ENCODE data around the gene GPATCH2. TPM values are rescaled to one million over a fixed set of nuclear protein-coding genes. Genes with fewer than 3 reads are reported as not detected.

GPATCH2 gene
- total RNA-seq, 1 donor from 2014 or later, result 10.7 TPM

DNA sequence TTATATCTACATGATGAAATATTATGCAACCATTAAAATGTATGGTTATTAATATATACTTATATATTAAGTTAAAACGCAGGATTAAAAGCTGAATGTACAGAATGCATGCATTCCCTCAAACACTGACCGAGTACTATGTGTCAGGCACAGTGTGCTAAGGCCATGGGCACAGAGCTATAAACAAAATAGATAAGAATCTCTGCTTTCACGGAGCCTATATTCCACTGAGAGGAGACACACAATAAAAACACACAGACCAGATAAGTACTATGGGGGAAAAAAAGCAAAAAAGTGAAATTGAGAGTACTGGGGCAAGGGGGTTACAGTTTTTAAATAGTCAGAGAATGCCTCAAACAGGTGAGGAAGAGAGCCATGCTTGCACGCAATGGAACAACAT is 62.7 kb downstream of the GPATCH2 start:
- no peaks in the 10 kb centered on the region for H3K36me3 Mint-ChIP-seq (ENCODE audit: low read depth)
- intact Hi-C loops (cut with micrococcal nuclease), result no loop called here
- H3K9me3 Mint-ChIP-seq, result no peaks in the 10 kb centered on the region
- H3K27me3 Mint-ChIP-seq (ENCODE audit: low read depth), result no peaks in the 10 kb centered on the region
- no peak overlapping the region for H3K4me3 Mint-ChIP-seq (ENCODE audit: low read depth)
- DNase-seq (ENCODE audit: low spot score), result no peak
- no peaks in the 10 kb centered on the region for H3K4me1 Mint-ChIP-seq (ENCODE audit: low read depth)
- H3K27ac Mint-ChIP-seq, result no peak overlapping the region

DNA sequence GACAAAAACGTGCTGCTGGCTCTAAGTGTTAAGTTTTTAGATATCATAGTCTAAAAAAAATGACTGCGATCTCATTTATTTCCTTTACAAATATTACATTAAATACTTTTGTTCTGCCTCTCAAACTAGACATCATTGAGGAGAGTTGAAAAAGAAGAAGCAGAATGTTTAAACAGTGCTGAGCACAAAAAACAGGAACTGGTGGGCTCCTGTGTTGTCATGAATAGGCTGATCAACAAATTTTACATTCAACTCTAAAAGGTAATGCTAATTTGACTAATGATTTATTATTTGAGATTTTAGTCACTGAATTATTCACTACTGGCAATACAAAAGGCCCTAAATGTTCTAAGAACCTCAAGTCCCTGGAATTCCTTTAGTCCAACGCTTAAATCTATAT is 66.1 kb downstream of the GPATCH2 start:
- no peaks in the 10 kb centered on the region for H3K27me3 Mint-ChIP-seq (ENCODE audit: low read depth)
- H3K9me3 Mint-ChIP-seq, result no peaks in the 10 kb centered on the region
- H3K27ac Mint-ChIP-seq, result no peak overlapping the region
- no peak overlapping the region for H3K4me3 Mint-ChIP-seq (ENCODE audit: low read depth)
- no peak for DNase-seq (ENCODE audit: low spot score)
- intact Hi-C loops (cut with micrococcal nuclease), result no loop called here
- H3K36me3 Mint-ChIP-seq (ENCODE audit: low read depth), result no peaks in the 10 kb centered on the region
- no peaks in the 10 kb centered on the region for H3K4me1 Mint-ChIP-seq (ENCODE audit: low read depth)

DNA sequence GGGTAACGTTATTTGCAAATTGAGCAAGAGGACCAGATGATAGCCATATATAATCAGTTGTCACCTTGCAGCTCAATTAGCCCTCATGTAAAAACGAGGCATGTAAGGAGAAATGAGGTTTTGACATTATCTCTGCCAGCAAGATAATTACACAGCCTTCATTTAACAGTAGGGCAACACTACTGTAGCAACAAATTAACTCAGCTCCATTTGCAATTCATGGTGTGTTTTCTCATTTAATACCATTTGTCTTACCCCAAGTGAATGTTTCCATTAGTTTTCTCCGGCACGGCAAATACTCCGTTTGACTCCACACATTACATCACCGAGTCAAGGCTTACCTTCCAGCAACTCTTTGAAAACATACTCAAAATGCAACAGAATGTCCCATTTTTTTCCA is 66.7 kb downstream of the GPATCH2 start:
- no peaks in the 10 kb centered on the region for H3K9me3 Mint-ChIP-seq

DNA sequence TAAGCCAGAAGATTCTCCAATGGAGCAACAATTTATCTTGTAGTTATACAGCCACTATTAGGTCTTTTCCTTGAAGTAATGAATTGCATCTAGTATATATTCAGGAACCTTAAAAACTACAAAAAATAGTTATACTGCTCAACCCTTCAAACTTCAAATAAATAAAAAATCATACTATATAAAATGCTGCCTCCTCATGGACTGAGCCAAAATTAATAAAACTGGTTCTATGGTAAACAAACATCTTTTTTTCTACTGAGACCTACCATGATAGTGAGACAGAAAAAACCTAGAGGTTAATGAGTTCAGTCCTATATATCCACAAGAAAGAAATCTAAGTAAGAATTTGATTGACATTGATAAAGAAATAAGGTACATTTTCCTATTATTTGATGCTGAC is 67.7 kb downstream of the GPATCH2 start:
- intact Hi-C loops (cut with micrococcal nuclease), result no loop called here
- Mint-ChIP-seq H3K36me3 (ENCODE audit: low read depth) (no peaks in the 10 kb centered on the region), H3K4me1 (ENCODE audit: low read depth) (no peaks in the 10 kb centered on the region), H3K27me3 (ENCODE audit: low read depth) (no peaks in the 10 kb centered on the region), H3K4me3 (ENCODE audit: low read depth) (no peak overlapping the region), H3K9me3 (no peaks in the 10 kb centered on the region), H3K27ac (no peak overlapping the region)
- no peak for DNase-seq (ENCODE audit: low spot score)

More for the DNA sequence above, 66.7 kb downstream of the GPATCH2 start:
- intact Hi-C loops (cut with micrococcal nuclease), result no loop called here
- no peaks in the 10 kb centered on the region for H3K36me3 Mint-ChIP-seq (ENCODE audit: low read depth)
- no peak for DNase-seq (ENCODE audit: low spot score)
- H3K27me3 Mint-ChIP-seq (ENCODE audit: low read depth), result no peaks in the 10 kb centered on the region
- H3K4me1 Mint-ChIP-seq (ENCODE audit: low read depth), result no peaks in the 10 kb centered on the region
- no peak overlapping the region for H3K27ac Mint-ChIP-seq
- H3K4me3 Mint-ChIP-seq (ENCODE audit: low read depth), result no peak overlapping the region

DNA sequence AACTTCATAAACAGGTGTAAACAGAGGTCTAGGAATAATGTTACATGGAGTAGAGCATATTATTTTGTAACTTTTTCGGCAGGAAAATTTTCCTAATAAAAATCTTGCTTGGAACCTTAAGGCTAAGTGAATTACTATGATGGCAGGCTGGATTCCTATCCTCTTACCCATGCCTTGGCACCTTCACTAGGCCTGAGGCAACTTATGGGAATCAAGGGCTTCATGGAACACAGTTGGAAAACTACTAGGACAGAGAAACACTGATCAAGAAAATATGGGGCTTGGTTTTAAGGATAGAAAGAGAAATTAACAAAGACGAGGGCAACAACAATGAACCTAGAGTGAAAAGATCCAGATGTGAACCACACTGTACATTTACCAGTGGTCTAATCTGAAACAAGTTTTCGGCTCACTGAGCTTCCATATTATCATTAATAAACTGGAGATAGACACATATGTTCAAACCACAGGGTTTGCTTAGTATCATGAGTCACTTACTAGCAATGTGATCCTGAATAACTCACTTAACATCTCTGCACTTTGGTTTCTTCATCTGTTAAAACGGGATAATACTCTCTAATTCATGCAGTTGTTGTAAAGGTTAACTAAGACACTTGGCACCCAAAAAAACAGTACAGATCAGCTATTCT is 68.5 kb downstream of the GPATCH2 start:
- no peaks in the 10 kb centered on the region for H3K36me3 Mint-ChIP-seq (ENCODE audit: low read depth)
- no peak overlapping the region for H3K27ac Mint-ChIP-seq
- no peak for DNase-seq (ENCODE audit: low spot score)
- no peaks in the 10 kb centered on the region for H3K9me3 Mint-ChIP-seq
- no peaks in the 10 kb centered on the region for H3K4me1 Mint-ChIP-seq (ENCODE audit: low read depth)
- intact Hi-C loops (cut with micrococcal nuclease), result no loop called here
- no peaks in the 10 kb centered on the region for H3K27me3 Mint-ChIP-seq (ENCODE audit: low read depth)
- no peak overlapping the region for H3K4me3 Mint-ChIP-seq (ENCODE audit: low read depth)

DNA sequence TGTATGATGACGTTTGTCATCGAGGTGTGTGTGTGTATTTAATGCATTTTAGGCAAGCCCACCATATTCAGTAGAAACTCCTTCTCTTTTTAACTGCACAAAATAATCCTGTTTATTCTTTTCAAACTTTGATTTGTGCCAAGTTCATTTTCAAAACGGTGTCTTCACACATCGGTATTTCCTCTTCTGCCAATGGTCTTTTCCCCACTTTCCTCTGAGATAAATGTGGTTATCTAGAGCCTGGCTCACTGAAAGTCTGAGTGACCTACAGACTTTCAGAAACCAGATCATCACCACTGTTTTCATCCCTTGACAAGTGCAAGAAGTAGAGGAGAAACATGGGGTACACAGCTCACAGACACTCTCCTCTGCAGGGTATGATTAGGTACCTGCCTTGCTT is 69.4 kb downstream of the GPATCH2 start:
- no peak overlapping the region for H3K4me3 Mint-ChIP-seq (ENCODE audit: low read depth)
- H3K27ac Mint-ChIP-seq, result no peak overlapping the region
- no peak for DNase-seq (ENCODE audit: low spot score)
- intact Hi-C loops (cut with micrococcal nuclease), result no loop called here
- no peaks in the 10 kb centered on the region for H3K36me3 Mint-ChIP-seq (ENCODE audit: low read depth)
- H3K4me1 Mint-ChIP-seq (ENCODE audit: low read depth), result no peaks in the 10 kb centered on the region
- H3K9me3 Mint-ChIP-seq, result no peaks in the 10 kb centered on the region
- H3K27me3 Mint-ChIP-seq (ENCODE audit: low read depth), result no peaks in the 10 kb centered on the region

DNA sequence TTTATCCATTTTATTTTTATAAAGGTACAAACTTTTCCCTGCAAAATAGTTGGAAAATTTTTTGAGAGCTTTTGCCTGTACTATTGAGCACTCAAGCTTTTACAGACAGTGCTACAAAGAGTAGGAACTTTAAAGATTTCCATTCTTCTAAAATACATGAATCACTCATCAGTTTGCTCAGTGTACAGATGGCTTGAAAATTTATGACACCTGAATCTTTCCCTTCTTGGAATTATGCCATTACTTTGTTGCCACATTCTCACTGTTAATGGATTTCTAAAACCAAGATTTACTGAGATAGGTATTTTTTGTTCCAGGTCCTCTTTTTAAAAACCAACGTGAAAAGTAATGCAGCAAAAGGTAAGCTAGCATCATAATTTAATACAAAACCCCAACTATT is 76.0 kb downstream of the GPATCH2 start:
- Mint-ChIP-seq H3K4me1 (ENCODE audit: low read depth) (no peaks in the 10 kb centered on the region), H3K27ac (no peak overlapping the region), H3K27me3 (ENCODE audit: low read depth) (no peaks in the 10 kb centered on the region), H3K9me3 (no peaks in the 10 kb centered on the region), H3K4me3 (ENCODE audit: low read depth) (no peak overlapping the region), H3K36me3 (ENCODE audit: low read depth) (no peaks in the 10 kb centered on the region)
- intact Hi-C loops (cut with micrococcal nuclease), result no loop called here
- no peak for DNase-seq (ENCODE audit: low spot score)

DNA sequence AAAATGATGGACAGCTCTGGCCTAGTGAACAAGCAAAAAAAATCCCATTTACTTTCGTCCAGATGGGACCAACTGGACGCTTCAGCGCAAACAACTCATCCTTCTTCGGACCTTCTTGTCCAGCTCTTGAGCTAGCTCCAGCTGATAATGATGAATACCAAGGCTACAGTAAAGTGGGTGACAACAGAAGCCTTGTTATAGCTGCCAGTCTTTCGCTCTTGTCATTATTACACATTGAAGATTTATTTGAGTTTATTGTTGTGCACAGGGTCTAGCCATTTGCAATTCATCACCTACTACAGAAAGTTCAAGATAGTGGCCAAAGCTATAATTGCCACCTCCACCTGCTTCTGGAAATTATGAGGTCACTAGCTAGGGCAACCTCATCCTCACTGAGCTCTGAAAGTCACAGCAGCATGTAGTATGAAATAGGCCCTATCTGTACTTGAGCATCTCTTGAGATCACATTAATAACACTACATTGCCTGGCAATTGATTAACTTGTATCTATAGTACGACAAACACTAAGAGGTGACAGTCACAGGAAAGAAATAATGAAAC is 76.9 kb downstream of the GPATCH2 start:
- Mint-ChIP-seq H3K4me1 (ENCODE audit: low read depth) (no peaks in the 10 kb centered on the region), H3K36me3 (ENCODE audit: low read depth) (no peaks in the 10 kb centered on the region), H3K27ac (no peak overlapping the region), H3K9me3 (no peaks in the 10 kb centered on the region), H3K27me3 (ENCODE audit: low read depth) (no peaks in the 10 kb centered on the region), H3K4me3 (ENCODE audit: low read depth) (no peak overlapping the region)
- DNase-seq (ENCODE audit: low spot score), result no peak
- intact Hi-C loops (cut with micrococcal nuclease), result no loop called here

DNA sequence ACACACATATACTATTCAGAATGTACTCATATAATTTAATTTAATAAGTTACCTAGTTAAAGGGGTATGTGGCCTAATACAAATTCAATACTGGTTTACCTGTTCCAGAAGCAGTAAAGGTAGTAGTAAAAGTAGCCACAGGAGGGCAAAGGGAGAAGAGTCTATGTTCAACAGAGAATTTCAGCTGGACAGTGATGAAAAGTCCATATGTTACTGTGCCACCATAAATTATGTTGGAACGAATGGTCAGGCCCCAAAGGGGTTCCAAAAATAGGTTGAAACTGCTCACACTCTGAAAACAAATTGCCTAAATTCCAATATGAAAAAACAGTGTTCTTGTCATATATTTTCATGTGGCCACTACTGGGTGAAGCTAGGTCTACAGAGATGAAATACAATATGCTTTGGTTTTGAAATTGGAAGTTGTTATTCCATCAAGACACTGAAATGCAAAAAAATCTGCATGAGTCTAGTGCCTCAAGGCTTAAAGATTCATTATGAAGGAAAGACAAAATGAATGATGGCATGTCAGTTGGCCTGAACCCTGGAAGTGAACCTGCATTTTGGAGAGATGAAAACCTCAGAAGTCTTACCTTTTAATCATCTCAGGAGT is 78.4 kb downstream of the GPATCH2 start:
- intact Hi-C loops (cut with micrococcal nuclease), result no loop called here
- H3K9me3 Mint-ChIP-seq, result peaks cover 6% of the 10 kb centered on the region
- H3K4me1 Mint-ChIP-seq (ENCODE audit: low read depth), result no peaks in the 10 kb centered on the region
- no peak overlapping the region for H3K4me3 Mint-ChIP-seq (ENCODE audit: low read depth)
- H3K27ac Mint-ChIP-seq, result no peak overlapping the region
- H3K27me3 Mint-ChIP-seq (ENCODE audit: low read depth), result no peaks in the 10 kb centered on the region
- no peak for DNase-seq (ENCODE audit: low spot score)
- H3K36me3 Mint-ChIP-seq (ENCODE audit: low read depth), result peaks cover 4% of the 10 kb centered on the region

DNA sequence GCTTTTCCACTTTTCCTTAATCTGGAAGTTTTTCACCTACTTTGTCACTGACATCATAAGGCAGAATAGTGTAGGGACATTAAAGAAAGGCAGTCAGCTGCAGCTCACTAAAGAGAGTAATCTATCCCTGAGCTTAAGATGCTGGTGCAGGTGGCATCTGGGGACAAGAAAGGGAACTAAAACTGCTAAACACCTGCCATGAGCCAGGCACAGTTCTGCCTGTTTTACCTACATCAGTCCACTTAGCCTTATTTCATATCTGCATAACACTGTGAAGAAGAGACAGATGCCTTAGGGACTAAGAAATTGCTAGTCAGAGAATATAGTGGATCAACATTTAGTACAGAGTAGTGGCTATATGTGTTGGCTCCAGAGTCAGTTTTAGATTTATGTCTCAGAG is 88.1 kb downstream of the GPATCH2 start:
- Mint-ChIP-seq H3K4me1 (ENCODE audit: low read depth) (no peaks in the 10 kb centered on the region), H3K9me3 (peaks cover 11% of the 10 kb centered on the region), H3K36me3 (ENCODE audit: low read depth) (peaks cover 2% of the 10 kb centered on the region), H3K27ac (no peak overlapping the region), H3K27me3 (ENCODE audit: low read depth) (no peaks in the 10 kb centered on the region), H3K4me3 (ENCODE audit: low read depth) (no peak overlapping the region)
- intact Hi-C loops (cut with micrococcal nuclease), result no loop called here
- DNase-seq (ENCODE audit: low spot score), result no peak

DNA sequence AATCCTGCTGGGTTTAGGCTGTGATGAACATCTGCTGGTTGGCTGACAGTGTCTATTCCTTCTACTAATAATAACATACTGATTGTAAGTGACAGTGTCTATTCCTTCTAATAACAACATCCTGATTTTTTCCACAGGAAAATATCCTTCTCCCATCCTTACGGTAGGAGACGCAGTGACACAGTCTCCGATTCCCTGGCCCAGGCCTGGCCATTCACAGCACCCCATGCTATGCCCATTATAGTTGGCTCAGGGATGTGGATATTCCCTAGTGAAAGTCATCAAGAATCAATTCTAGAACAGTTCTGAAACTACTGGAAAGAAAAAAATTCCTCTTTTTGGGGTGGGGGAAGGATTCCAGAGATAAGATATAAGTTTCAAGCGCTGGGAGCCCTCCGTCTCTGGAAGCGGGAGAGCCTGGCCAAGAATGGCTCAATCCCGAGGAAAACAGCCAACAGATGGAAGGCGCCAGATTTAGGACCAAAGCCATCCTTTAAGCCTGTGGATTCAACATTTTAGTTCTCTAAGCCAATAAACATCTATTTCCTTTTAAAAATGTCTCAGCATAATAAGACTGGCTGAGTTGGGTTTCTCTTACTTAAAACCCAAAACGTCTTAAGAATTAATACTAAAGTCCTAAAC is 88.6 kb downstream of the GPATCH2 start:
- Mint-ChIP-seq H3K36me3 (ENCODE audit: low read depth) (no peaks in the 10 kb centered on the region), H3K4me1 (ENCODE audit: low read depth) (no peaks in the 10 kb centered on the region), H3K27me3 (ENCODE audit: low read depth) (no peaks in the 10 kb centered on the region), H3K4me3 (ENCODE audit: low read depth) (no peak overlapping the region), H3K27ac (no peak overlapping the region), H3K9me3 (peaks cover 6% of the 10 kb centered on the region)
- intact Hi-C loops (cut with micrococcal nuclease), result no loop called here
- no peak for DNase-seq (ENCODE audit: low spot score)

DNA sequence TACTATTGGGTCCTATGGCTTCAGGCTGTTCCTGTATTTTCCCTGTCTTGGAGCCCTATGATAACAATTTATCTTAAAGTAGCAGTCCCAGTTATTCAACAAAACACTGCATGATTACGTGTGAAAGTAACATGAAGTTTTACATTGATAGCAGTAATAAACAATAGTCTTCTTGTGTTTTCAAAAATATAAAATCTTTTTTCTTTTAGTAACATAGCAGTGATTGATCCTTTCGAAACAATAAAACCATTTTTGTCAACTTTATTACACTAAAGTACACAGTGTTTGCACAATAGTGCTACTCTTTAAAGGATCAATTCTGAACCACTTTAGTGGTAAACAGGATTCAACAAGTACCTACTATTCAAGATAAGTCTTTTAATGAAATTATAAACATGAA is 90.6 kb downstream of the GPATCH2 start:
- H3K9me3 Mint-ChIP-seq, result no peaks in the 10 kb centered on the region
- intact Hi-C loops (cut with micrococcal nuclease), result no loop called here
- H3K4me1 Mint-ChIP-seq (ENCODE audit: low read depth), result no peaks in the 10 kb centered on the region
- H3K4me3 Mint-ChIP-seq (ENCODE audit: low read depth), result no peak overlapping the region
- no peaks in the 10 kb centered on the region for H3K36me3 Mint-ChIP-seq (ENCODE audit: low read depth)
- DNase-seq (ENCODE audit: low spot score), result no peak
- no peaks in the 10 kb centered on the region for H3K27me3 Mint-ChIP-seq (ENCODE audit: low read depth)
- no peak overlapping the region for H3K27ac Mint-ChIP-seq

DNA sequence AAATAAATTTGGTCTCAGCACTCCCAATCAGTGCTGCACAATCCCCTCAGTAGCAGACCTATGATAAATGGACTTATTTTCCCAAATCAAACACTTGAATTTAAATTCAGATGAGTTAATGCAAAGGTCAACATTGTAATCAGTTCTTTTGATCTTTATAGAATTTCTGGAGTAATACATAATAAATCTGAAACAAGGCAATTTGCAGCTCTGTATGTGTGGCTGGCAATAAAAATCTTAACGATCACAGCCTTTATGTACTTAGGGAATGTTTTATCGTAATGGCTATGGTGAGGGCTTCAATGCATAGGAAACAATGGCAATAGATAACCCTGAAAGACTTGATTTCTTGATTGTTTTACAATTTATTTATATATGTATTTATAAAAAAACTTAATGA is 91.4 kb downstream of the GPATCH2 start:
- no peak overlapping the region for H3K4me3 Mint-ChIP-seq (ENCODE audit: low read depth)
- H3K27ac Mint-ChIP-seq, result no peak overlapping the region
- H3K36me3 Mint-ChIP-seq (ENCODE audit: low read depth), result no peaks in the 10 kb centered on the region
- no peaks in the 10 kb centered on the region for H3K4me1 Mint-ChIP-seq (ENCODE audit: low read depth)
- no peak for DNase-seq (ENCODE audit: low spot score)
- H3K9me3 Mint-ChIP-seq, result no peaks in the 10 kb centered on the region
- no peaks in the 10 kb centered on the region for H3K27me3 Mint-ChIP-seq (ENCODE audit: low read depth)
- intact Hi-C loops (cut with micrococcal nuclease), result no loop called here

Measured in activated T-helper 2 cell treated with anti-CD3 and anti-CD28 coated beads, Interferon-gamma antibody, Interleukin-2, Interleukin-4, amounts not matched to agents 10 μg/mL and 5 μg/mL and 100 μg/mL, durations not matched to agents 14 hours and 24 hours and 36 hours (primary cell).